Measurements from ENCODE around the gene IDUA.

IDUA gene

DNA sequence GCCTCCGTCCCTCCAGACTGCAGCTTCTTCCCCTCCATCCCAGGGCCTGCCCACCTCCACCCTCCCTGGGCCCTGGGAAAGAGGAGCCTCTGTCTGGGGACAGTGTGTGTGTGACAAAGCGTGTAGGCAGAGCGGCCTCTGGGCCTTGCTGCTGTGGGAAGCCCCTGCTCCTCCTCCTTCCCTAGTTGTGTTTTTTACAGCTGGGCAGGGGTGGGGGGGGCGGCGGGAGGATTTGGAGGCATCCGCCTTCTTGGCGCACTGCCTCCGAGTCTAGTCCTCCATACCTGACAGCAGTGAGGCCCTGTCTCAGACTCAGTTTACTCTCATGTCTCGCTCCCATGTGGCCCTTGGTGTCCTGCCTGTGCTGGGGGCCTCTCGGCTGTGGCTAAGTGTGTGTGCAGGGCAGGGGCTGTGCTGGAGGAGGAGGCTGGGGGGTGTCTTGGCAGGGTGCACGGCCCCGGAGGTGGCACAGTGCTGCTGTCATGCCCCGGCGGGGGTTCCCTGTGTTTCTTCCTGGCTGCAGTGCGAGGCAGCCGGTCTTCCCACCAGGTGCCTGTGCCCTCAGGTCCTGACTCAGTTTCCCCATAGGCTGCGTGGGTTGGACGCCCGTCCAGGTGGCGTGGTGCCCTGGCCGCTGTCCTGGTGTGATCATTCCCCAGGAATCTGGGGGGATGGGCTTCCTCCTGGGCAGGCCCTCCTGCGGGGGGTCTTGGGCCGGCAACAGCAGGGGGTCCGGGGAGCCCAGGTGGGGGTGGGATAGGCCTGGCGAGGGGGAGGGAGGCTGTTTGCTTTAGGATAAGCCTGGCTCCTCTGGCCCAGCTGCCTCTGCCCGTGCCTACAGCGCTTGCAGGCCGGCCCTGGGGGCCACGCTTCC lies 31.5 kb downstream of the IDUA start:
- TF ChIP-seq ZNF274 (IDR thresholded peaks at IDR 0.05; ENCODE audit: low read depth, low read length) (no peak), YY1 (IDR thresholded peaks at IDR 0.05; ENCODE audit: insufficient read depth, insufficient read length) (no peak), SUZ12 (IDR thresholded peaks at IDR 0.05; ENCODE audit: extremely low read depth, insufficient read depth, insufficient read length) (no peak)
- H3K4me1 ChIP-seq (ENCODE audit: insufficient read depth, insufficient read length): peaks cover 46% of the 10 kb centered on the region
- peak overlapping the region; percentile 39 for H3K9ac ChIP-seq (ENCODE audit: insufficient read length, low read depth)
- H3K4me3 ChIP-seq (ENCODE audit: insufficient read length, low read depth): no peak overlapping the region
- H3K27me3 ChIP-seq (ENCODE audit: insufficient read depth, insufficient read length): peaks cover 81% of the 10 kb centered on the region
- no peaks in the 10 kb centered on the region for H3K9me3 ChIP-seq (ENCODE audit: insufficient read depth, low read length)
- H3K36me3 ChIP-seq (ENCODE audit: insufficient read depth, insufficient read length, low read length): peaks cover 7% of the 10 kb centered on the region
- DNase-seq (ENCODE audit: low read depth, low spot score): no peak

DNA sequence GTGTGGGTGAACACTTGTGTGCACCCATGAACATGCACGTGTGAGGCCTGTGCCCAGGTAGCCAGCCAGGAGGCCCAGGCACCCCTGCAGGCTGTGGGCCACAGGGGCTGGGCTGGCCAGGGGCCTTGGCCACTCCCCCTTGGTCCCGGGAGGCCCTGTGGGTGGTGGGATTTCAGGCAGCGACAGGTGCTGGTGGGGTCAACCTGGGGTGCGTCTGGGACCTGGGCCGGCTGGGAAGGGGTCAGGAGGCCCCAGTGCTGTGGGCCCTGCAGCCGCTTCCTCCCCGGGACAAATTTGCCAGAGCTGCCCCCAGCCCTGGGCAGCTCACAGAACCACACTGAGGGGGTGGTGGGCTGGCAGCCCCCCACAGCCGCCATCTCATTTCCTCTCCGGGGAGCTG lies 32.5 kb downstream of the IDUA start:
- H3K4me1 ChIP-seq (ENCODE audit: insufficient read depth, insufficient read length): peaks cover 45% of the 10 kb centered on the region
- no peak for DNase-seq (ENCODE audit: low read depth, low spot score)
- peak overlapping the region; percentile 39 for H3K9ac ChIP-seq (ENCODE audit: insufficient read length, low read depth)
- H3K36me3 ChIP-seq (ENCODE audit: insufficient read depth, insufficient read length, low read length): peaks cover 9% of the 10 kb centered on the region
- H3K4me3 ChIP-seq (ENCODE audit: insufficient read length, low read depth): no peak overlapping the region
- peaks cover 71% of the 10 kb centered on the region for H3K27me3 ChIP-seq (ENCODE audit: insufficient read depth, insufficient read length)
- H3K9me3 ChIP-seq (ENCODE audit: insufficient read depth, low read length): no peaks in the 10 kb centered on the region
- TF ChIP-seq YY1 (IDR thresholded peaks at IDR 0.05; ENCODE audit: insufficient read depth, insufficient read length) (no peak), SUZ12 (IDR thresholded peaks at IDR 0.05; ENCODE audit: extremely low read depth, insufficient read depth, insufficient read length) (no peak), ZNF274 (IDR thresholded peaks at IDR 0.05; ENCODE audit: low read depth, low read length) (no peak)

DNA sequence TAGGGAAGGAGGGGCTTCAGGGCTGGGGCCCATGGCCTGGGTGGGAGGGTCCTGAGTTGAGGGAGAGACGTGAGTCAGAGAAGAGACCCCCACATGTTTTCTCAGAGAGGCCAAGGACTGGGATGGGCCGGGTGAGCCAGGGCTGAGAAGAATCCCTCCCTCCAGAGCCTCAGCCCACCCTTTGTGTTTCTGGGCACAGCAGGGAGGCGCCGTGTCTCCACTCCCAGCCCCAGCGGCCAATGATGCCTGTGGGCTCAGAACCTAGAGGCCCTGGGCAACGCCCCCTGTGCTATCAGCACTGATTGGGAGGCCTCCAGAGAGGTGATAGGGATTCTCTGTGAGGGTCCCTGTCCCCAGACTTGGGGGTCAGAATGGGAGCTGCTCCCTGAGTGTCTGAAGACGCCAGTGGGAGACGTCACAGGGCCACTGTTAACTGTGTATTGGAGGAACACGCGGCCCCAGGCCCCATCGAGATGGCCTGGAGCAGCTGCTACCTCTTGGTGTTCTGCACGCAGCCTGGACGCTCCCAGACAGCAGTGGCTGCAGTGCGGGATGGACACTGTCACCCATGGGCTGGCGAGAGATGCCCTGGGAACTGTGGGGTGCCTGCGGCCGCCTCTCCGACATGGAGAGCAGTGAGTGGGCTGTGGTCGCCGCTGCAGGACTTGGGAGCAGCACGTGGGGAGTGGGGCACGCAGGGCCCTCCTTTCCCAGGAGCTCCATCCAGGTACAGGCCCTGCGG lies 33.1 kb downstream of the IDUA start:
- Histone ChIP-seq H3K4me3 (ENCODE audit: insufficient read length, low read depth) (no peak overlapping the region), H3K9me3 (ENCODE audit: insufficient read depth, low read length) (no peaks in the 10 kb centered on the region), H3K27me3 (ENCODE audit: insufficient read depth, insufficient read length) (peaks cover 65% of the 10 kb centered on the region), H3K36me3 (ENCODE audit: insufficient read depth, insufficient read length, low read length) (peaks cover 13% of the 10 kb centered on the region), H3K9ac (ENCODE audit: insufficient read length, low read depth) (peak overlapping the region; percentile 39), H3K4me1 (ENCODE audit: insufficient read depth, insufficient read length) (peaks cover 40% of the 10 kb centered on the region)
- no peak for DNase-seq (ENCODE audit: low read depth, low spot score)
- no peak for TF ChIP-seq YY1 (IDR thresholded peaks at IDR 0.05; ENCODE audit: insufficient read depth, insufficient read length)
- no peak for TF ChIP-seq SUZ12 (IDR thresholded peaks at IDR 0.05; ENCODE audit: extremely low read depth, insufficient read depth, insufficient read length)
- no peak for TF ChIP-seq ZNF274 (IDR thresholded peaks at IDR 0.05; ENCODE audit: low read depth, low read length)

DNA sequence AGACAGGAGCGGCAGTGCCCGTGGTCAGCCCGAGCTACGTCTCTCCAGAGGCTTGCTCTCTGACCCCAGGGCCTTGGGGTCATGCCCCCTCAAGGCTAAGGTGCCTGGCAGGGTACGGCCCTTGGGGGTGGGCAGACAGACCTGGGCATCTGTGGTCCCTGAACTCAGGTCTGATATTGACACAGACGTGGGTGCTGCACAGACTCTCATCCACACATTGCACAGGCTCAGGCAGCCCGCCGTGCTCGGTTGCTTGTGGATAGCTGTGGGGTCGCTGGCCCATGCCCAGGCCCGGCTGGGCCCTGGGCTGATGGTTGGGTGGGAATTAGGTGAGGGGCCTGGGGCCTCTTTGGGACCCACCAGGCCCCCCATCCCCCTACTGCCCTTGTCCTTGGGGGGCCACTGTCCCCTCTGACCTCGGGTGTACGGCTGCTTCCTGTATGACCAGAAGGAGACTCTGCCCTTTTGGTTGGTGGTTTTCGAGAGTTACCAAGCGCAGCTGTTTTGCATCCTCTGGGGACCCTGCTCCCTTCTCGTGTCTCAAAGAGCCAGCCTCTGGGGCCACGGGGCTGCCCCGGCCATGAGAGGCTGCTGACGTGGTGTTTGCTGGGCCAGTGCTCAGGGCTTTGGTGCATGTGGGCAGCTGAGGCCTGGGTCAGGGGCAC lies 34.7 kb downstream of the IDUA start:
- Histone ChIP-seq H3K27me3 (ENCODE audit: insufficient read depth, insufficient read length) (peaks cover 49% of the 10 kb centered on the region), H3K9ac (ENCODE audit: insufficient read length, low read depth) (no peak overlapping the region), H3K9me3 (ENCODE audit: insufficient read depth, low read length) (no peaks in the 10 kb centered on the region), H3K4me1 (ENCODE audit: insufficient read depth, insufficient read length) (peaks cover 35% of the 10 kb centered on the region), H3K36me3 (ENCODE audit: insufficient read depth, insufficient read length, low read length) (peaks cover 26% of the 10 kb centered on the region), H3K4me3 (ENCODE audit: insufficient read length, low read depth) (no peak overlapping the region)
- TF ChIP-seq YY1 (IDR thresholded peaks at IDR 0.05; ENCODE audit: insufficient read depth, insufficient read length) (no peak), ZNF274 (IDR thresholded peaks at IDR 0.05; ENCODE audit: low read depth, low read length) (no peak), SUZ12 (IDR thresholded peaks at IDR 0.05; ENCODE audit: extremely low read depth, insufficient read depth, insufficient read length) (no peak)
- DNase-seq (ENCODE audit: low read depth, low spot score): no peak

DNA sequence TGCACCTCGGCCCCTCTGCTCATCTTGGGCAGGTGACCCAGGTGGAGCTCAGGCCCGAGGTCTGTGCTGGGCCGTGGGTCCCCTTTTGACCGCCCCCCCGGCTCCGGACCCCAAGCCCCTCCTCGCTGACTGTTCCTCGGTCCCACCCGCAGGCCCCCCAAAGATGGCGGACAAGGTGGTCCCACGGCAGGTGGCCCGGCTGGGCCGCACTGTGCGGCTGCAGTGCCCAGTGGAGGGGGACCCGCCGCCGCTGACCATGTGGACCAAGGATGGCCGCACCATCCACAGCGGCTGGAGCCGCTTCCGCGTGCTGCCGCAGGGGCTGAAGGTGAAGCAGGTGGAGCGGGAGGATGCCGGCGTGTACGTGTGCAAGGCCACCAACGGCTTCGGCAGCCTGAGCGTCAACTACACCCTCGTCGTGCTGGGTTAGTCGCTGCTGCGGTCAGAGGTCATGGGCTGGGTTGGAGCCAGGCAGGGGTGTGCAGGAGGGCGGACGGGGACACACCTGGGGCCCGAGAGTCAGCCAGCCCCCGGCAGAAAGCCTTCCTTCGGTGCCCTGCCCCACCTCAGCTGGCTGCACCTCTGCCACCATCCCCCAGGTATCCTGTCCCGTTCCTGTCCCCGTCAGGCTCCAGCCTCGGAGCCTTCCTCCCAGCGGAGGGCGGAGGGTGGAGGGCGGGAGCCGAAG lies 35.4 kb downstream of the IDUA start:
- no peaks in the 10 kb centered on the region for H3K9me3 ChIP-seq (ENCODE audit: insufficient read depth, low read length)
- no peak for TF ChIP-seq ZNF274 (IDR thresholded peaks at IDR 0.05; ENCODE audit: low read depth, low read length)
- TF ChIP-seq YY1 (IDR thresholded peaks at IDR 0.05; ENCODE audit: insufficient read depth, insufficient read length): no peak
- no peak for TF ChIP-seq SUZ12 (IDR thresholded peaks at IDR 0.05; ENCODE audit: extremely low read depth, insufficient read depth, insufficient read length)
- H3K27me3 ChIP-seq (ENCODE audit: insufficient read depth, insufficient read length): peaks cover 42% of the 10 kb centered on the region
- no peak for DNase-seq (ENCODE audit: low read depth, low spot score)
- peaks cover 26% of the 10 kb centered on the region for H3K36me3 ChIP-seq (ENCODE audit: insufficient read depth, insufficient read length, low read length)
- H3K9ac ChIP-seq (ENCODE audit: insufficient read length, low read depth): peak overlapping the region; percentile 8
- H3K4me1 ChIP-seq (ENCODE audit: insufficient read depth, insufficient read length): peaks cover 35% of the 10 kb centered on the region
- no peak overlapping the region for H3K4me3 ChIP-seq (ENCODE audit: insufficient read length, low read depth)

DNA sequence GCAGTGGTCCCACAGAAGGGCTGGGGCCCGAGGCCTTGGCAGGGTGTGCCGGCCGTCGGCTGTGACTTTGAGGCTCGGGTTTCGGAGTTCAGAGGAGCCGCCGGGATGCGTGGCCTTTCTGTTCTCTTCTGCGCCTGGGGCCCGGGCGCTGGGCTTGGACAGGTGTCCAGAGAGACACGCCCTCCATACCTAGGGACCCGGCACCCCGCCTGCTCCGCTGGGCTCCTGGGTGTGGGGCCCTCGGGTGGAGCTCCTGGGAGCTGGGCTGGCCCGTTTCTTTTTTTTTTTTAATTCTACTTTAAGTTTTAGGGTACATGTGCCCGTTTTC lies 35.9 kb downstream of the IDUA start:
- H3K9ac ChIP-seq (ENCODE audit: insufficient read length, low read depth): no peak overlapping the region
- DNase-seq (ENCODE audit: low read depth, low spot score): no peak
- H3K4me1 ChIP-seq (ENCODE audit: insufficient read depth, insufficient read length): peaks cover 37% of the 10 kb centered on the region

More for the DNA sequence above, 35.9 kb downstream of the IDUA start:
- Histone ChIP-seq H3K9me3 (ENCODE audit: insufficient read depth, low read length) (no peaks in the 10 kb centered on the region), H3K27me3 (ENCODE audit: insufficient read depth, insufficient read length) (peaks cover 37% of the 10 kb centered on the region), H3K4me3 (ENCODE audit: insufficient read length, low read depth) (no peak overlapping the region), H3K36me3 (ENCODE audit: insufficient read depth, insufficient read length, low read length) (peaks cover 26% of the 10 kb centered on the region)
- TF ChIP-seq YY1 (IDR thresholded peaks at IDR 0.05; ENCODE audit: insufficient read depth, insufficient read length): no peak
- TF ChIP-seq SUZ12 (IDR thresholded peaks at IDR 0.05; ENCODE audit: extremely low read depth, insufficient read depth, insufficient read length): no peak
- TF ChIP-seq ZNF274 (IDR thresholded peaks at IDR 0.05; ENCODE audit: low read depth, low read length): no peak

Data from NT2/D1 (cell line).